22Rv1 (cell line): ENCODE results near the gene RIPOR1.

Source experiments
- CTCF ChIP-seq: fragments of 450-650 bp; IDR thresholded peaks from 2 replicates; pipeline ENCODE4 v1.5.1; 2017; ENCODE audit warnings: mild to moderate bottlenecking
- ZFX ChIP-seq: fragments of 450-650 bp; IDR thresholded peaks from 2 replicates; pipeline ENCODE4 v1.6.1; 2017; ENCODE audit warnings: antibody characterized with exemption, borderline replicate concordance

GRCh38 chr16:67514382-67514828, 14.2 kb upstream of the RIPOR1 start:
- TF ChIP-seq CTCF (peak; percentile 86), ZFX (no peak)
